Liver (tissue), 9 donors: ENCODE results near the gene SGTB. TPM values are rescaled to one million over a fixed set of nuclear protein-coding genes. Genes with fewer than 3 reads are reported as not detected.

Experiments used
- DNase-seq: peaks from one replicate; pipeline ENCODE4 v3.0.0-alpha.2; 2017; ENCODE audit warnings: low spot score
- H3K27ac ChIP-seq, 2 donors: one replicate each; pipeline ENCODE4 v1.7.0; 2013; ENCODE audit warnings: inconsistent platforms in 2 of 2, low read length in 2 of 2, control low read depth in 1 of 2, low read depth in 1 of 2, mild to moderate bottlenecking in 1 of 2
- H3K27me3 ChIP-seq, 4 donors: one replicate each; pipeline versions ENCODE4 v1.6.1 to v1.7.0; 2013; ENCODE audit warnings: low read length in 3 of 4, inconsistent platforms in 1 of 4, mild to moderate bottlenecking in 1 of 4, moderate library complexity in 1 of 4; ENCODE audit not compliant: control insufficient read depth in 4 of 4, insufficient read depth in 4 of 4
- H3K36me3 ChIP-seq, 4 donors: one replicate each; pipeline versions ENCODE4 v1.6.1 to v1.7.0; 2013; ENCODE audit warnings: low read length in 3 of 4, mild to moderate bottlenecking in 3 of 4, low read depth in 1 of 4, moderate library complexity in 1 of 4; ENCODE audit not compliant: control insufficient read depth in 4 of 4, insufficient read depth in 3 of 4
- H3K4me1 ChIP-seq, 4 donors: one replicate each; pipeline versions ENCODE4 v1.6.1 to v1.7.0; 2013; ENCODE audit warnings: low read length in 3 of 4, mild to moderate bottlenecking in 3 of 4, moderate library complexity in 1 of 4; ENCODE audit not compliant: control insufficient read depth in 4 of 4, insufficient read depth in 4 of 4
- H3K4me3 ChIP-seq, 3 donors: one replicate each; pipeline versions ENCODE4 v1.6.1 to v1.7.0; 2013; ENCODE audit warnings: low read length in 3 of 3, control low read depth in 1 of 3, low read depth in 1 of 3, mild to moderate bottlenecking in 1 of 3
- H3K9ac ChIP-seq, 2 donors: one replicate each; pipeline ENCODE4 v1.7.0; 2013; ENCODE audit warnings: low read length in 2 of 2, mild to moderate bottlenecking in 2 of 2, moderate library complexity in 2 of 2, control low read depth in 1 of 2, low read depth in 1 of 2
- H3K9me3 ChIP-seq, 4 donors: one replicate each; pipeline versions ENCODE4 v1.6.1 to v1.7.0; 2013; ENCODE audit warnings: low read length in 3 of 4; ENCODE audit not compliant: control insufficient read depth in 4 of 4
- ATF3 ChIP-seq: IDR thresholded peaks from 2 replicates; pipeline ENCODE4 v1.6.1; 2016; ENCODE audit warnings: antibody characterized with exemption
- CTCF ChIP-seq: fragments of 150-350 bp; IDR thresholded peaks from 2 replicates; pipeline ENCODE4 v1.5.1; 2017; ENCODE audit warnings: improper control_type of control experiment, low read depth, low read length; ENCODE audit not compliant: missing input control
- EGR1 ChIP-seq, 2 donors: IDR thresholded peaks; 2 replicates each; pipeline ENCODE4 v1.6.1; 2016 to 2018; ENCODE audit warnings: antibody characterized with exemption in 2 of 2, low read depth in 2 of 2
- FOXA1 ChIP-seq: IDR thresholded peaks from 2 replicates; pipeline ENCODE4 v1.6.1; 2016; ENCODE audit warnings: antibody characterized with exemption
- FOXA2 ChIP-seq: IDR thresholded peaks from 2 replicates; pipeline ENCODE4 v1.6.1; 2016; ENCODE audit warnings: antibody characterized with exemption
- GABPA ChIP-seq, 2 donors: IDR thresholded peaks in 1 of 2; conservative IDR thresholded peaks in 1 of 2; 2 replicates each; pipeline ENCODE4 v1.6.1; 2016; ENCODE audit warnings: antibody characterized with exemption in 2 of 2, mild to moderate bottlenecking in 1 of 2, moderate library complexity in 1 of 2
- HNF4A ChIP-seq, 2 donors: conservative IDR thresholded peaks; 2 replicates each; pipeline ENCODE4 v1.6.1; 2016; ENCODE audit warnings: antibody characterized with exemption in 2 of 2, mild to moderate bottlenecking in 2 of 2
- HNF4G ChIP-seq: IDR thresholded peaks from 2 replicates; pipeline ENCODE4 v1.6.1; 2016; ENCODE audit warnings: antibody characterized with exemption
- JUND ChIP-seq, 2 donors: IDR thresholded peaks; 2 replicates each; pipeline ENCODE4 v1.6.1; 2016; ENCODE audit warnings: antibody characterized with exemption in 2 of 2
- MAX ChIP-seq: IDR thresholded peaks from 2 replicates; pipeline ENCODE4 v1.6.1; 2016; ENCODE audit warnings: antibody characterized with exemption
- NR2F2 ChIP-seq: IDR thresholded peaks from 2 replicates; pipeline ENCODE4 v1.6.1; 2016; ENCODE audit warnings: antibody characterized with exemption
- RAD21 ChIP-seq, 2 donors: IDR thresholded peaks; 2 replicates each; pipeline ENCODE4 v1.6.1; 2016; ENCODE audit warnings: antibody characterized with exemption in 2 of 2, mild to moderate bottlenecking in 2 of 2
- REST ChIP-seq: IDR thresholded peaks from 2 replicates; pipeline ENCODE4 v1.6.1; 2016; ENCODE audit warnings: antibody characterized with exemption, mild to moderate bottlenecking
- RXRA ChIP-seq, 2 donors: IDR thresholded peaks; 2 replicates each; pipeline ENCODE4 v1.6.1; 2017 to 2018; ENCODE audit warnings: antibody characterized with exemption in 2 of 2, mild to moderate bottlenecking in 1 of 2
- SP1 ChIP-seq: IDR thresholded peaks from 2 replicates; pipeline ENCODE4 v1.6.1; 2018; ENCODE audit warnings: antibody characterized with exemption, mild to moderate bottlenecking
- TAF1 ChIP-seq: conservative IDR thresholded peaks from 2 replicates; pipeline ENCODE4 v1.6.1; 2016; ENCODE audit warnings: antibody characterized with exemption, mild to moderate bottlenecking
- YY1 ChIP-seq: IDR thresholded peaks from 2 replicates; pipeline ENCODE4 v1.6.1; 2016; ENCODE audit warnings: antibody characterized with exemption, mild to moderate bottlenecking
- ZBTB33 ChIP-seq: IDR thresholded peaks from 2 replicates; pipeline ENCODE4 v1.6.1; 2016; ENCODE audit warnings: antibody characterized with exemption
- WGBS: extraction: QIAGEN DNeasy Blood & Tissue Kit; methylation state at CpG from one replicate; pipeline ENCODE4 v1.1.7; 2013; 5-methylcytosine and 5-hydroxymethylcytosine counted together
- polyA plus RNA-seq, 2 donors: library from polyadenylated mRNA; stranded (reverse) in 1 of 2; unstranded in 1 of 2; fragments of 200-250 nt in 1 of 2; fragments of >200 nt in 1 of 2; fragmentation: Nextera tagmentation in 1 of 2; extraction: Ambion mirVana in 1 of 2; gene quantifications; one replicate each; pipeline versions ENCODE4 v1.2.1 to v1.2.3, GENCODE V29; 2013 to 2015
- total RNA-seq, 2 donors: library from RNA; depleted of rRNA; stranded (reverse); fragments of >200 nt; gene quantifications; one replicate each; pipeline ENCODE4 v1.2.3, GENCODE V29; 2014
- donor health status: healthy.
- donor health status: healthy.
- donor health status: healthy.
- donor health status: healthy.
- donor health status: healthy.

Gene SGTB
- total and polyA plus RNA-seq, 4 donors, result 0.79 to 3.2 (median 1.9) TPM

GRCh38 chr5:65640240-65640639, 81.7 kb downstream of the SGTB start:
- no peaks in the 10 kb centered on the region for H3K9me3 ChIP-seq
- no peak for DNase-seq
- H3K4me3 ChIP-seq, result no peak overlapping the region
- H3K36me3 ChIP-seq, result peaks cover 1 to 17% (median 8%) of the 10 kb centered on the region in 4 donors
- no peak overlapping the region for H3K27ac ChIP-seq
- no peak for TF ChIP-seq REST
- TF ChIP-seq FOXA1, result no peak
- TF ChIP-seq NR2F2, result no peak
- no peak for TF ChIP-seq EGR1 (IDR thresholded peaks at IDR 0.05; ENCODE audit: low read depth in 2 of 2)
- TF ChIP-seq JUND (IDR thresholded peaks at IDR 0.05), result no peak
- TF ChIP-seq ZBTB33, result no peak
- TF ChIP-seq GABPA (IDR thresholded peaks at IDR 0.05 in 1 of 2, conservative IDR thresholded peaks at IDR 0.05 in 1 of 2), result no peak
- no peak for TF ChIP-seq FOXA2
- no peak for TF ChIP-seq RAD21 (IDR thresholded peaks at IDR 0.05)
- no peak for TF ChIP-seq ATF3
- no peak for TF ChIP-seq HNF4G
- no peak for TF ChIP-seq MAX
- no peak for TF ChIP-seq HNF4A (conservative IDR thresholded peaks at IDR 0.05)
- no peak for TF ChIP-seq CTCF
- no peak for TF ChIP-seq SP1
- TF ChIP-seq RXRA (IDR thresholded peaks at IDR 0.05), result no peak
- TF ChIP-seq YY1, result no peak
- no peak for TF ChIP-seq TAF1
- WGBS, result 97% methylated on average over 4 of the region's 4 CpGs
- H3K9ac ChIP-seq, result no peak overlapping the region
- H3K4me1 ChIP-seq, result no peaks in the 10 kb centered on the region
- H3K27me3 ChIP-seq, result no peaks in the 10 kb centered on the region
